ENCODE measurements around the gene AUTS2.

The AUTS2 gene

DNA sequence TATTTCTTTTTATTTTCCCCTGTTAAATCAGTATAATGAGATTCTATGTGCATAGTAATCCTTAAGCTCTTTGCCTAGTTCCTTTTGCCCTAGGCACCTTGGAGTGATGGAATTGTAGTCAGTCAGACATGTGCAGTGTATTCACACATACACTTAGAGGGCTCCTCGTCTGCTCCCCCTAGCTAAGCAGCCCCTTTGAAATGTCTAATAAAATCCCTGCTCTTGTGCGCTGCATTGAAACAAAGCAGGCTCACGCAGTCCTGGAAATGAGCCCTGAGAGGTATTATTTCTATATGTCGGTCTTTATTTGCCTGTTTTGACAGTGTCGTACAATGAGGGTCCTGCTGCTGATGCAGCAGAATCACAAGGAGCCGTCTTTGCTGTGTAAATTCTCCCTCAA is 258.7 kb downstream of the AUTS2 start:
- no peak for DNase-seq (ENCODE audit: low read depth)

DNA sequence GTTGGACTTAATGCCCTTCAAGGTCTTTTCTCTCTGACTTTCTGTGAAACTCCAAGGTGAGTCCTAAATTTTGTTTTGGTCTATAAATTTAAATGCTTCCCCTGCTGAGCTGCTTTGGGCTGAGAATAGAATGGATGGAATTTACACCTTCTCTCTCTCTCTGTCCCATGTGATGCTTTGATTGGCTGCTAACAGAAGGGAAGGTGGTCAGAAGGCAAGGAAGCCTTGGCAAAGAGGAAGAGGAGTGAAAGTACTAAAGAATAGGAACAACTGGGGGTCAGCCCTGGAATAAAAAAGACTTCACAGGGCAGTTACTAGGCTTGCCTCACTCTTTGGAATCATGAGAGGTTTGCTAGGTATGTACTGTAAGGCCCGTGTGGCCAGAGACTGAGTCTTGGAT is 260.2 kb downstream of the AUTS2 start:
- no peak for DNase-seq (ENCODE audit: low read depth)

DNA sequence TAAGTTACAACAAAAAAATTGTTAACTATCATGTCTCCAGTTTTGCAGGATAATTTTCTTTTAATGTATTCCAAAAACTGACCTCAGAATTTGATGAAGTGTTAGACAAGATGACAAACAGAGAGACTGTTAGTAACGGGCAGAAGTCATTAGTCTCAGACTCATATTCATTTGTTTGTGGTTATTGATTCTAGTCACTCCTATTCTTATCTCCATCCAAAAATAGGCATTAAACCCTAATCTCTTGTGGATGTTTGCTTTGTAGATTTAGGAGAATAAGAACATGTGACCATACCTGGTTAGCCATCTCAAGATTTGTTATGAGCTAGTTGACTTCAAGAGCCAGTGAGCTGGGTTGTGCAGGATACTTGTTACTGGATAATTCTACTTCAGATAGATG is 261.1 kb downstream of the AUTS2 start:
- DNase-seq (ENCODE audit: low read depth), result no peak

DNA sequence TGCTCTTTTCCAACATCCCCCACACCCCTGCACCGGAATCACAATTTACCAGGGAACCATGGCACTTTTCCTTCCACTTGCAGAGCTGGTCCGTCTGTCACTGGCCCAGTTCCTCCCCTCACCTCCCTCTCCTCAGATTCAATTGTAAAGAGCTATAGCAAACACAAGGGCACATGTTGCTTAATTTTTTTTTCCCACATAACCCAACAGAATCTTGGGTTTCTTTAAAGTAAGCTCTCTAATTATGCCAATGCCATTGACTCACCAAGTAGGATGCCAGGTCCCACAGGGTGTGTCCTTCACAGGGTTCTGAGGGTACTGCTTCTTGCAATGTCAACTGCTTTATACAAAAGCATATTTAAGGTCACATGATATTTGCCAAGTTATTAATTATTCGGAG is 262.2 kb downstream of the AUTS2 start:
- DNase-seq (ENCODE audit: low read depth), result no peak

DNA sequence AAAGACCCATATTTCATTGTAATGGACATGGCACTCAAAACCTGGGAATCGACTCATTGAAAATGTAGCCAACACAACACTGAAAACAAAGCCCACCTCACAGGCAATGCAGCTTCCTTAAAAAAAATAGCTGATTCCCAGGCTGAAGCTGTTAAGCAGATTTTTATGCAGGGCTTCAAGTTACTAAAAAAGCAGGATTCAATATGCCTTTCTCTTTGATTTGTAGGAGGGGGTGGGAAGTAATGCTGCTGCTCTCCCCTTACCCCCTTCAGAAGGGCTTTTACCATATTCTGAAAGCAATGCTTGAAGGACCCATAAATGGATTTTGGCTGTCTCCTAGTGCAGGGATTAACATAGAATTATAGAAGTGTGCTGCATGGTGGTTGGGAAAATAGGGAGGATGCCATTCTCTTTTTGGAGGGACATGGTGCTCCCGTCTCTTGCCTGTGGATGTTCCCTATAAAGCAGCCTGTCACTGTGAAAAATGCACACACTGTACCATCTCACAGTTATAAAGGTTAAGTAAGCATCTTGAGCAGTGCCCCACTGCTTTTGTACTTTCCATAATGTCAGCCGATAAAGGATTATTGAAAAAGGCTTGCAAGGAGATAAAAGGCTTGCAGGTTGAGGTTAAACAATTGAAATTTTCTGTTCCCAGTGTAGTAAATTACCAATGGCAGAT is 262.8 kb downstream of the AUTS2 start:
- DNase-seq (ENCODE audit: low read depth), result no peak

DNA sequence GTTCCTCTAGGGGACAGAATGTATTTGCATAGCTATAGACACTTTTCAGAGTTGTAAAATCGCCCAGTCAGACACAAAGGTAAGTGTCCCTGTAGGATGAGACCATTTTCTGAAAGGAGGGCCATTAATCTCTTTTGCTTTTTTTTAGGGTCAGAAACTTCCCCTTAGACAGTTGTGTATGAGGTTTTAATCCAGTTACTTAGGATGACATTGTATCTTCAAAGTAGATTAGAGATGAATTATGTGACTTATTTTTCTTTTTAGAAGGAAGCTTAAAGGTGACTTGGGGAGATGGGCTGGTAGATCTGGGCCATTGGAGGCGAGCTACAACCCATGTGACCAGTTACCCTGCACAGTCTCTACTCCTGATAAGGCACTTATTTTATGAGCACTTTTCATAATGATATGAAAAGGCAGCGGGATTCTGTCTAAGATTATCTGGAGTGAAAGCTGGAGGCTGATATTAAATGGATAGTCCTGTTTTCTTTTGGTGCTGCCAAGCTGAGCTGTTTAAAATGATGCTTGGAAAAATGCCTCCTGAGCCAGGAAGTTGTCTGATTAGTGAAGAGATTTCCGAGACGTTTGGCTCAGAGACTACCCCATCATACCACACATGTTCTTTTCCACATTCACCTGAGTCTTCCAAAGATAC is 264.3 kb downstream of the AUTS2 start:
- no peak for DNase-seq (ENCODE audit: low read depth)

DNA sequence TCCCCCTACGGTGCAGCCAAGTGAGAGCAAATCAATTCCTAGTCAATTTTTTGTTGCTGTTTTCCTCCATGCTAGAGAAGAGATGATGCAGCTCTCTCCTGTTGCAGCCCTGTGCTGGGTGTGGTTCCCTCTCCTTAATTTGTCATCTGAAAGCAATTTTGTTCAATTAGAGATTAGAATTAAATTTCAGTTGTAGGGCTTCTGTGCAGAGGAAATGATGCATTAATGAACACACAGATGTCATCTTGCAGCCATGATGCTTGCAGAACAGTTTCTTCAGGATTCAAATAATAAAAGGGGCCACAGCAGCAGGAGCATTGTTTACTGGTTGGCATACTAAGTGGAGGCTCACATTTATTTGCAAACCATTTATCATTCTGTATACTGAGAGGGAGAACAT is 266.0 kb downstream of the AUTS2 start:
- DNase-seq (ENCODE audit: low read depth), result no peak

DNA sequence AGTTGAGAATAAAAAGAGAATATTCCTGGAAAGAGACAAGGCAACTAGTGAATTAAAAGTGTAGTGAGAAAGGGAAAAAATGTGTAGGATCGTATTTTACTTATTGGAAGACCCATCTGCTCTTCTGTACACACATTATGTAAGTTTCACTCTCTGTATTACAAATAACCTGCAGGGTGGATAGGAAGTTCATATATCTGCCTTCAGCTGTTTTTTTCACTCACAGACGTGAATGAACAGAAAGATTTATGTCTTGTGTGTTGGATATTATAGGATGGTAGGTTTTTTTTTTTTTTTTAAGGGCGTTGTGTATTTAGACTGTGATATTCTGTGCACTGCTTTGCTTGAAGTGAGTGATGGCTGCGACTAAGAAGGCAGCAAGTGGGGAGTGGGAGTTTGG is 266.5 kb downstream of the AUTS2 start:
- no peak for DNase-seq (ENCODE audit: low read depth)

DNA sequence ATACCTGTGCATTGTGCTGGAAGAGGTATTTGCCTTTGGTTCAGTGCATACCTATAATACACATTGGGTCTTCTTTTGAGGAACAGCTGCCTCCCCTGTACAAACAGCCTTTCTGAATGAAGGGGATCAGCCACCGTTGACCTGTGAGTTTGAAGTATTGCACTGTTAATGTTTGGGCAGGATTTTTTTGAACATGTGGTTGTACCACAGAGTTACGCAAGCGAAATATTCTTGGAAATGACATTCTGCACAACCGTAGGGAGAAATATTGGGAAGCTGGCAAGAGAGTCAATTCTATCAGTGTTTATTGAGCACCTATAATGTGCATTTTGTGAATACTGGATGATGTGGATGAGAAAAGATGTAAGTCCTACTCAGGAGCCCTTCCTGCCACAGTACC is 270.6 kb downstream of the AUTS2 start:
- no peak for DNase-seq (ENCODE audit: low read depth)

DNA sequence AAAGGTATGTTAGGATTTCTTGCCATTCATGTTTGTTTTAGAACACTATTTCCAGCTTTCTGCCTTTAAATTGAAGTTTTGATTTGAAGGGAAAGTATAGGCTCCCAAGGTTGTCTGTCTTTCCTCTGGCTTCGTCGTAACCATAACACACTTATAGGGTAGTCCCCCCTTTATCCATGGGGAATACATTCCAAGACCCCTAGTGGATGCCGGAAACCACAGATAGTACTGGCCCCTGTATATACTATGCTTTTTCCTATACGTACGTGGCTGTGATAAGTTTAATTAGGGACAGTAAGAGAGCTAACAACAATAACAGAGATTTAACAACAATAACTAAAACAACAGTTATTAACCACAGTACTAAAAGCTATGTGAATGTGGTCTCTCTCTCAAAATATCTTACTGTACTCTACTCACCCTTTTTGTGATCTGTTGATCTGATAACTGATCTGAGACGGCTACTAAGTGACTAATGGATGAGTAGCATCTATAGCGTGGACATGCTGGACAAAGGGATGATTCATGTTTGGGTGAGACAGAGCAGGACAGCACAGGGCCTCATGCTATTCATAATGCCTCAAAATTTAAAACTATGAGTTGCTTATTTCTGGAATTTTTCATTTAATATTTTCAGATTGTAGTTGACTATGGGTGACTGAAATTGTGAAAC is 273.1 kb downstream of the AUTS2 start:
- DNase-seq (ENCODE audit: low read depth), result no peak

DNA sequence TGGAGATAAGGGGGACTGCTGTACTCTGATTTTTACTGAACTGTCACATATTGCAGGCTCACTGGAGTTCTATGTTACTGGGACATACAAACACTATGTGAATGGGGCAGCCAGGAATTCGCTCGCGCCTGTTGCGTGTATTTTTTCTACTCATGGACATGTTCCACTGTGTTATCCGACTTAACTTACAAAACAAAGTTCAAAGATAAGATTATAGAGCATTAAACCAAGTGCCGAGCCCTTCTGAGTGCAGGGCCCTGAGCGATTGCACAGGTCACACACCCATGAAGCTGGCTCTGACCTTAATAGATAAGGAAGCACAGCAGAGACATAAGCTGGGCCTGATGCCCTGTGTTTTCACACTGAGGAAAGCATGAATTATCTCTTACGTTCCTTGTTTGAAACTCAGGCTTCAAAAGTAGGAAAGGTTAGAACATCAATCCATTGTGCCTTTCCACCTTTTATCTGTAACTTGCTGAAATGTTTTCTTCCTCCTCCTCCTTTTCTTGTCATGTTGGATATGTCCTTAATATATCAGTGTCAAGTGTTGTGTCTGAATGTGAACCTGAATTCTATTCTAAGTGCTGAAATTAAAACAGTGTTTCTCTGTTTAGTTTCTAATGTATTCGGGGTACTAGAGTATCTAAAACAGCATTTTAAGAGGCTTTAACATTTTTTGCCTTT is 273.8 kb downstream of the AUTS2 start:
- DNase-seq (ENCODE audit: low read depth), result no peak

DNA sequence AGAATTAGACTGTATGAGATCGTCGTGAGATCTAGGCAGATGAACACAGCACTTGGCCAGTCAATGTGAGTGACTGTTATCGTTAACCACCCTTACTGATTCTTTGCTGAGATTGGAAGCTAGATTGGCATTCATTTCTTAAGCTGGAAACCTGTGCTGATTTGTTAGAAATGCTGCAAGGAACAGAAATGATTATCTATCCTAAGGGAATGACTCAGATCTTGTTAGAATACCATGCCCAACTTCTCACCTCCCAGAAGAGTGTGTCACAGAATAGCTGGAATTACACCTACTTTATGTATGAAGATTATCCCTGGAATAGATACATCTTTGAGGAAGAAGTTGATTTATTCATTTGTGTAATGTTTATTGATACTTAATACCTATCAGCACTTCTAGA is 275.2 kb downstream of the AUTS2 start:
- DNase-seq (ENCODE audit: low read depth), result no peak

DNA sequence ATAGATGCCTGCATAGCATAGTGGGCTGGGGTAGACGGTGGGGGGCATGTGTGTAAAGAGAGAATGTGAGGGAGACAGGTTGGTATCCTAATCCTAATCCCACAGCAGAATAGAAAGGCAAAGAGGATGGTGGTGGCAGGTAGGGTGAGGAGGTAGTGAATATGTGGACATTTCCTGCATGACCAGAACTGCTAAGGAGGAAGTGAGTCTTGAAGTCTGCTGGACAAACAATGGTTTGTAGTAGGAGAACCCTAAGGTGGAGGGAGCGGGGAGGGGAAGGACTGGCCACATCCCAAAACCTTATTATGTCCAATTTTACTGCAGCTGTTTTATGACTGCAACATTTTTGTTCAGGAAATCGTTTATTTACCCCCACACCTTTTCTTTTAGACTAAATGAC is 279.7 kb downstream of the AUTS2 start:
- no peak for DNase-seq (ENCODE audit: low read depth)

DNA sequence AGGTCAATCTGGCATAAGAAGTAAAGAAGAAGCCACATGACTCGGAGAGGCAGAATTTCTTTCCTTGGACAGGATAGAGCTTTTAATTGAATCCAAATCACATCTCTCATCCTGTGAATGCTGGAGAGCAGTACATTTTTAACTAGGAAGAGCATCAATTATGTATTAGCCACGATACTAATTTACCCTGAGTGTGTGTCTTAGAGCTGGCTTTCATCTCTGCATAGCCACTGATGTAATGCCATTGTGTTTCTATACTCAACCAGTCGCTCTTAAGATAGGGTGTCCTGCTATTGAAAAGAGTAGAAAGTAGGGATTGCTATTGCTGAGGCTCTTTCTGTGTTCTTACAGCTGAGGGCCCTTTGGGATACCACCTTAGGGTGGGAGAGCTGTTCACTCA is 280.3 kb downstream of the AUTS2 start:
- no peak for DNase-seq (ENCODE audit: low read depth)

DNA sequence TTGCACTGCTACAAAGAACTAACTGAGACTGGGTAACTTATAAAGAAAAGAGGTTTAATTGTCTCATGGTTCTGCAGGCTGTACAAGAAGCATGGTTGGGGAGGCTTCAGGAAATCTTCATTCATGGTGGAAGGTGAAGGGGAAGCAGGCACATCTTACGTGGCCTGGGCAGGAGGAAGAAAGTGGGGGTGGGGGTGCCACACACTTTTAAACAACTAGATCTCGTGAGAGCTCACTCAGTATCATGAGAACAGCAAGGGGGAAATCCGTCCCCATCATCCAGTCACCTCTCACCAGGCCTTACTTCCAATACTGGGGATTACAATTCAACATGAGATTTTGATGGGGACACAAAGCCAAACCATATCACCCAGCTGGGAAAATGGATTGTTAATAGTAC is 281.7 kb downstream of the AUTS2 start:
- no peak for DNase-seq (ENCODE audit: low read depth)

DNA sequence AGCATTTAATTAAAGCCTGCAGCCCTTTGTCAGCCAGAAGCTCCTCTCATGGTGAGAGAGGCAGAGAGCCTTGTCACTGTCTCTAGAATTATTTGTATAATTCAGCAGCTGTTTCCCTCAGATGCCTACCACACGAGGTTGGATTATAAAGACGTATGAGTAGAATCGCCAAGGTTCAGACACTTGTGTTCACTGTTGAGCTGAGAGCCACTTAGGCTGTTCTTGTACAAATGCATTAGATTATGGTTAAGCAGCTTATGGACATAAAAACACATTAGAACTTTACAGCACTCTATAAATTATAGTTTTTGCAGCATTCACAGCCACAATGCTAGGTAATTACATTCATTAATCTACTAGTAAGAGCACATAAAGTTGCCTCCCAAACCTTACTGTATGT is 282.6 kb downstream of the AUTS2 start:
- DNase-seq (ENCODE audit: low read depth), result no peak

DNA sequence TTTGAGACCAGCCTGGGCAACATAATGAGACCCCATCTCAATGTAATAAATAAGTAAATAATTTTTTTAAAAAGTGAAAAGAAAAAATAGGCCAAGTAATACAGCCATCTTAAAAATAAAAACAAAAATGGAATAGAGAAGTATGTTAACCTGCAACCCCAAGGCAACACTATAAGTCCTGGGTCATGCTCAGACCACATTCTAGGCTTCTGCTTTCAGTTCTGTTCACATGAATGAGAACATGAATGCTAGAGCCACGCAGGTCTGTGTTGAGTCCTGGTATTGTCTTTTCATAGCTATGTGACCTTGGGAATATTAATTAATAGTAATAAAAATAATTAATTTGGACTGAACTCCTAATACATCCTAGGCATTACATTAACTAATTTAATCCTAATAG is 284.0 kb downstream of the AUTS2 start:
- DNase-seq (ENCODE audit: low read depth), result no peak

DNA sequence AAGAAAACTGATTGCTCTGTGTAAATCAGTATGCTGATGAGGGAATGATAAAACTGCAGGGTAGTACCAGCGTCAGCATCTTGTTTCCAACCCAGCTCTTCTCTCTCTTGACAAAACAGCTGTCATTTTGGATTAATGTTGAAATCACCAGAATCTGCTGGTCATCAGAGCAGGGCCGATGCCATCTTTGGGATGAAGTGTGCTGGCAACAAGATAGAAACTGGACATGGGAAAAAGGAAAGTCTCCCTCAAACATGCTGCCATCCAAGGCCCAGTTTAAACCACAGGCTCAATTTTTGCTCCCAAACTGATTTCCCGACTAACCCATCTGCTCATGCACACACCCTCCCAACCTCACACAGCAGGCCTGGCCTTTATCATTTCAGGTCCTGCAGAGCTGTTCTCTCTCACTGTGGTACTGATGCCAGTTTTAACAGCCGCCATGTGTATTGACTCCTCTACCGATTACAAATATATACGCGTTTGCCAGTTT is 285.2 kb downstream of the AUTS2 start:
- no peak for DNase-seq (ENCODE audit: low read depth)

DNA sequence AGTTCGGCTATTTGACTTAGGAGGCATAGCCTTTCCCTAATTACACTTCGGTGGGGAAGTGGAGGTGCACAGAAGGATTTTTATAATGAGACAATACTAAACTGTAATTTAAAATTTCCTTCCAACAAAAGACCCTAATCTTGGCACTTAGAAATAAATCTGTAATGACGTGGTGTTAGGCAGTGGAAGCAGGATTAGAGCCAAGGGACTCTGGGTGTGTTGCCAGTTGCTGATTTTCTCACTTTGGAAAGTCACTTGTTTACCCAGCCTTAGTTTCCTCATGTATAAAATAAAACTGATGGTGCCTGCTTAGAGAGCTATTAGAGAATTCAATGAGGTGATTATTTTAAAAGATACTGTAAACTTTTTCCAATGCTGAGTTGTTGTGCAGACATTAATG is 287.2 kb downstream of the AUTS2 start:
- no peak for DNase-seq (ENCODE audit: low read depth)

DNA sequence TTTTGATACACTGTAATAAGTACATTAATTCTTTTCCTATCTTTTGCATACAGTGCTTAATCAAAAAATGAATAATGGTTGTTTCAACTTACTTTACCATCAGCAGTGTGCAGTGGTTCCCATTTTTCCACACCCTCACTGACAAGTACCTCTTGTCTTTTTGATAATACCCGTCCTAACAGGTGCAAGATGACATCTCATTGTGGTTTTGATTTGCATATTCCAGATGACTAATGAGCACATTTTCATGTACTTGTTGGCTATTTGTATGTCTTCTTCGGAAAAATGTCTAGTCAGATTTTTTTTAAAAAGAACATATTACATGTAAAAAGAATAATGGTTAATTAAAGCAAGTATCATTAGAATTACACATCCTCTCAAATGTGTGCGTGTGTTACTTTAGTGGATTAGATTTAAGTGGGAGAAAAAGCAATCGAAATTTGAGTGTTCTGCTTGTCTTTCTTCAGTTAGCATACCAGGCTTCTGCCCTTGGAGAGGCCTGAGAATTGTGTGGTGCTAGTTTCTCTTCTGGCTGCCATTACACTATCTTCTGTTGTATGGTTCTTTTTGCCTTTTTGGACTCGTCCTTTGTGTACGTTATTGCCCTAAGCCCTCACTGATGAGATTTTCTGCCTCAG is 291.2 kb downstream of the AUTS2 start:
- DNase-seq (ENCODE audit: low read depth), result no peak

DNA sequence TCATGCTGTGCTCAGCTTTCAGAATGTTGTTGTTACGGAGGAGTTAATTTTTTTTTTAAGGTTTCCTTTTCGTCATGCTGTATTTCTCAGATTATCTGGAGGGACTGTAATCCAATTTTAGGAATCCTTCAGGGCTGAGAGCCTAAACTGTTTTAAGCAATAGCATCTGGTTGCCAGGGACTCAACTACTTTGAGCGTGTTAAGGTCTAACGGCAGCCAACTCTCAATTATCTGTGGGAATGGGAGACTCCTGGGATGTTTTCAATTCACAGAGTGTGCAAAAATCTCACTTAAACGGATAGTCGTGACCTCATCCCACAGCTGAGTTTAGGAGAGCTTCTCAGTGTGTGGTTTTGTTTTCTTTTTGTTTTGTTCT is 291.7 kb downstream of the AUTS2 start:
- DNase-seq (ENCODE audit: low read depth), result no peak

DNA sequence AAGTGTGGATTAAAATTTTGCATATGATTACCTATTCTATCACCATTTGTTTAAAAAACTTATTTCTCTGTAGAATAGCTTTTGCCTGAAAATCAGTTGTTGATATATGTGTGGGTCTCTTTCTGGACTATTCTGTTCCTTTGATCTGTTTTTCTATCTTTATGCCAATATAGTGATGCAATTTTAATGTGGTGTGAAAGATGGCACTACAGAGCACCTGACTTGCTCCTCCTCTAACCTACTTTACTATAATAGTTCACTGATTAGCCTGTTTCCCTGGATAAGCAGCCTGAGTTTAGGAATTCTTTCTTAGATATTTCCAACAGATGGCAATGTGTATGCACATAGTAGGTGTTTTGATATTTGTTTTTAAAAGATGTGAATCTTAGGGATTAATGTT is 294.5 kb downstream of the AUTS2 start:
- DNase-seq (ENCODE audit: low read depth), result no peak

DNA sequence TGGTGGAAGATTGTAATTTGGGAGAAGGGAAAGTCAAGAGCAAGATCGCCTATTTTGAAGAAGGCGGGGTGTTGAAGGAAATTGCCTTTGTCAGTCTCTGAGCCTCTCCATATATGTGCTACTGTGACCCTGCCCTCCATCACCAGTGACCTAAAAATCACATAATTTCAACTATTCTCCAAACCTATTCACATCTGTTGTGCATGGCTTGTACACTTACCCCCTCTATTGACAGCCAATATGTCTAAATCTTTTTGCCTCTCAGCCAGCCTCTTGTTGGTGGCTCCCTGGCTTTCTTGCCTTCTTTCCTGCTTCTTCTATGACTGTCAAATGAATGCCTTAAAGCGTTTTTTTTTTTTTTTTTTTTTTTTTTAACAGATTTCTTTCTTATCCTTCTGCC is 295.6 kb downstream of the AUTS2 start:
- DNase-seq (ENCODE audit: low read depth), result no peak
